ENCODE results near the gene UNC5CL.

DNA sequence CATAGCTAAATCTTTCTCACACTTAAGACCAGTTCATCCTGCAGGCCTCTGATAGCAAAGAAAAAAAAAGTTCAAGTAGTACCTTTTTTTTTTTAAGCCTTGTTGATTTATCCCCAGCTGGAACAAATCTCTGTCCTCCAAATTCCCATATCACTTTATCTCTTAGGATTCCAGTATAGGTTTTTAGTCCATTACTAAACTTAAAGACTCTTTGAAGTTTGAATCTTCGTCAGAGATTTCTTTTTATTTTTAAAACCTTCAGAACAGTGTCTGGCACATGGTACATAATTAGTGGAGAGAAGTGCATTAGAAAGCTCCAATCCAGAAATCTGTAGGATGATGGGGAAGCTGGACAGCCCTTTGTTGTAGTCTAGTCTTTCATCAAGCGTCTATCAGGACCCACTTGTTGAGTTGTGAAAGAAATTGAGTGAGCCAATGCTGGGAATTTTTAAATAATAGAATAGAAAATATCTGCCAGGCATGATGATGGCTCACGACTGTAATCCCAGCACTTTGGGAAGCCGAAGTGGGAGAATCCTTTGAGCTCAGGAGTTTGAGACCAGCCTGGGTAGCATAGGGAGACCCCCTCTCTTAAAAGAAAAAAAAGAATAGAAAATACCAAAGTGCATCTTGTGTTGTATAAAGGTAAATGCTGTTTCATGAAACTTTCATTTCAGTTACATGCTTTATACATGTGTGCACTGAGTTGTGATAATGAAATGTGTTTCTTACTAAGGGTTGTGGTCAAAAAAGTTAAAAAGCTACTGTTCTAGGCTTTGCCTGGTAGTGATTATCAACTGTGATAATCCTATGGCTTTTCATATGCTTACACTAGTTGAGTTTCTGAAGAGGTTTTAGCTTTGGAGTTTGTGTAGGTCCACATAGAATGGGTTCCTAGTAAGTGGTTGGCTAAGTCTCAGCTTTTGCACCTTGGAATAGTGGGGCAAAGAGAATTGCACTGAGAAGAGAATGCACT is 36.9 kb upstream of the UNC5CL start:
- TF ChIP-seq TAF1 (IDR thresholded peaks at IDR 0.05; ENCODE audit: low read depth) (no peak), FOXM1 (IDR thresholded peaks at IDR 0.05; ENCODE audit: borderline replicate concordance, low read depth) (no peak), CREB1 (IDR thresholded peaks at IDR 0.05; ENCODE audit: low read depth) (no peak), TCF12 (IDR thresholded peaks at IDR 0.05; ENCODE audit: low read depth) (no peak), CEBPB (IDR thresholded peaks at IDR 0.05) (no peak), NFIC (IDR thresholded peaks at IDR 0.05) (no peak), RAD21 (IDR thresholded peaks at IDR 0.05; ENCODE audit: low read depth) (no peak), TEAD4 (IDR thresholded peaks at IDR 0.05) (no peak), EGR1 (IDR thresholded peaks at IDR 0.05) (no peak), ZBTB7A (IDR thresholded peaks at IDR 0.05; ENCODE audit: low read depth) (no peak)
- TF ChIP-seq, protein P1, sequence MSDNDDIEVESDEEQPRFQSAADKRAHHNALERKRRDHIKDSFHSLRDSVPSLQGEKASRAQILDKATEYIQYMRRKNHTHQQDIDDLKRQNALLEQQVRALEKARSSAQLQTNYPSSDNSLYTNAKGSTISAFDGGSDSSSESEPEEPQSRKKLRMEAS (IDR thresholded peaks at IDR 0.05), result no peak
- TF ChIP-seq, protein P2, sequence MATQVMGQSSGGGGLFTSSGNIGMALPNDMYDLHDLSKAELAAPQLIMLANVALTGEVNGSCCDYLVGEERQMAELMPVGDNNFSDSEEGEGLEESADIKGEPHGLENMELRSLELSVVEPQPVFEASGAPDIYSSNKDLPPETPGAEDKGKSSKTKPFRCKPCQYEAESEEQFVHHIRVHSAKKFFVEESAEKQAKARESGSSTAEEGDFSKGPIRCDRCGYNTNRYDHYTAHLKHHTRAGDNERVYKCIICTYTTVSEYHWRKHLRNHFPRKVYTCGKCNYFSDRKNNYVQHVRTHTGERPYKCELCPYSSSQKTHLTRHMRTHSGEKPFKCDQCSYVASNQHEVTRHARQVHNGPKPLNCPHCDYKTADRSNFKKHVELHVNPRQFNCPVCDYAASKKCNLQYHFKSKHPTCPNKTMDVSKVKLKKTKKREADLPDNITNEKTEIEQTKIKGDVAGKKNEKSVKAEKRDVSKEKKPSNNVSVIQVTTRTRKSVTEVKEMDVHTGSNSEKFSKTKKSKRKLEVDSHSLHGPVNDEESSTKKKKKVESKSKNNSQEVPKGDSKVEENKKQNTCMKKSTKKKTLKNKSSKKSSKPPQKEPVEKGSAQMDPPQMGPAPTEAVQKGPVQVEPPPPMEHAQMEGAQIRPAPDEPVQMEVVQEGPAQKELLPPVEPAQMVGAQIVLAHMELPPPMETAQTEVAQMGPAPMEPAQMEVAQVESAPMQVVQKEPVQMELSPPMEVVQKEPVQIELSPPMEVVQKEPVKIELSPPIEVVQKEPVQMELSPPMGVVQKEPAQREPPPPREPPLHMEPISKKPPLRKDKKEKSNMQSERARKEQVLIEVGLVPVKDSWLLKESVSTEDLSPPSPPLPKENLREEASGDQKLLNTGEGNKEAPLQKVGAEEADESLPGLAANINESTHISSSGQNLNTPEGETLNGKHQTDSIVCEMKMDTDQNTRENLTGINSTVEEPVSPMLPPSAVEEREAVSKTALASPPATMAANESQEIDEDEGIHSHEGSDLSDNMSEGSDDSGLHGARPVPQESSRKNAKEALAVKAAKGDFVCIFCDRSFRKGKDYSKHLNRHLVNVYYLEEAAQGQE (IDR thresholded peaks at IDR 0.05; ENCODE audit: low read depth), result no peak
